ENCODE results near the gene MAPK8IP3. TPM values are rescaled to one million over a fixed set of nuclear protein-coding genes. Genes with fewer than 3 reads are reported as not detected.

Gene MAPK8IP3
- total RNA-seq, 2 experiments from 2014 or later = 93.4 to 96.8 TPM

DNA sequence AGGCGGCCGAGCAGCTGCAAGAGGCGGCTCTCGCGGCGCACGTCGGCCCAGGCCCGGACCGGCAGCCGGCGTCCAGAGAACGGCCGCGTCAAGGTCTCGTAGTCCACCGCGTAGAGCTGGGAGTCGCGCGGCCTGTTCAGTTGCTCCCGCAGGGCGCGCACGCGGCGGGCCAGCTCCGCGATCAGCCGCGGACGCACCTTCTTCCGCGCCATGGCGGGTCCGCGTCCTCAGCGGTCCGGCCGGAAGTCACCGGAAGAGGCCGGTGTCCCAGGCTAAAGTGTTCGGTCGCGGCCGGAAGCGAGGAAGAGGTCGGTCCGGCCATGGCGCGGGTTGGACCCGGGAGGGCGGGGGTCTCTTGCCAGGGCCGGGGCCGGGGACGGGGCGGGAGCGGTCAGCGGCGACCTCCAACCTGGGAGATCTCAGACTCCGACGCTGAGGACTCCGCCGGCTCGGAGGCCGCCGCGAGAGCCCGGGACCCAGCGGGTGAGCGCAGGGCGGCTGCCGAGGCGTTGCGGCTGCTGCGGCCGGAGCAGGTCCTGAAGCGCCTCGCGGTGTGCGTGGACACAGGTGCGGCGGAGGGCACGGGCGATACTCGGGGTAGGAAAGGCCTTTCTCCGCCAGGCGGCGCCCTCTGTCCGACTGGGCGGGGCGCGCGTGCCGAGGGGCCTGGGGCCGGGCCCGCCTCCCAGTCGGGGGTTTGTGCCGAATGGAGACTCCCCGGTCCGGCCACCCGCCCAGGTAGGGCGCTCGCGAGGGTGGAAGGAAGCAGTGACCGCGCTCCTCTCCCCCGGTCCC is 67.1 kb downstream of the MAPK8IP3 start, which contains the start of gene MRPS34:
TSS of gene MRPS34 (minus strand) at position 227 of the 795 bp plus-strand sequence. CDS start at position 212, 15 bp downstream.
- Mint-ChIP-seq H3K36me3 (ENCODE audit: low read depth) (peaks cover 17% of the 10 kb centered on the region), H3K27ac (peak within 1 kb of the TSS; percentile 97), H3K4me3 (peak within 1 kb of the TSS; percentile 98), H3K27me3 (no peaks in the 10 kb centered on the region), H3K9me3 (no peaks in the 10 kb centered on the region), H3K4me1 (peaks cover 14% of the 10 kb centered on the region)
- peak; percentile 84 for DNase-seq
- POLR2A ChIA-PET = interaction anchor here (0.6 to 7.2 kb wide), 16 partner anchors 8 to 428 kb away, joined by 3 to 101 read pairs (median 4); partner anchors contain the start of genes FAHD1, HAGH, MAPK8IP3 and NUBP2
- CTCF ChIA-PET = interaction anchor here (0.7 to 2.6 kb wide), 7 partner anchors 9 to 170 kb away, joined by 3 to 16 read pairs (median 4); partner anchors contain the start of genes MAPK8IP3, MSRB1, NUBP2 and SPSB3

DNA sequence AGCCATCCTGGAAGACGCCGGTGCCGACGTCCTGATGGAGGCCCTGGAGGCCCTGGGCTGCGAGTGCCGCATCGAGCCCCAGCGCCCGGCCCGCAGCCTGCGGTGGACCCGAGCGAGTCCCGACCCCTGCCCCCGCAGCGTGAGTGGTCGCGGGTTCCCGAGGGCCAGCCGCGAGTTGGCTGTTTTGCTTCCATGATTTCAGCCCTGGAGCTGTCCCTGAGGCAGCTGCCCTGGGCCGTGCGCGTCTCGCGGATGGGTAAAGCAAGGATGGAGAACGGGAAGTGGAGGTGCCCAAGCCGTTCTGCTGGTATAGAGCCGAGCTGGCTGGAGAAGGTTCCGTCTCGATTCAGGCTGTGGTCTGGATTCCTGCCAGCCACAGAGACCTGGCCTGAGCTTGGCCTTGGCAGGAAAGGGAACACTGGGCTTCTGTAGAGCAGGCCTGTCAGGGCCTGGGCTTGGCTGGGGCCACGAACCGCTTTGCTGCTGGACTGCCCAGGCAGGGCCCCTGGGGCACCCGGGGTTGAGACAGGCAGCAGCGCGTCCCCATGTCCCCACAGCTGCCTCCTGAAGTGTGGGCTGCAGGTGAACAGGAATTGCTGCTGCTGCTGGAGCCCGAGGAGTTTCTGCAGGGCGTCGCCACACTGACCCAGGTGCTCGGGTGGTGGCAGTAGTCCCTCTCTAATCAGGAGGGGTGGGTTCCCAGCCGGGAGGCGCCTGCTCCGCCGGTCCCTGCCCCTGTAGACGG is 67.9 kb downstream of the MAPK8IP3 start:
- Mint-ChIP-seq H3K36me3 (ENCODE audit: low read depth) (peaks cover 16% of the 10 kb centered on the region), H3K4me1 (peaks cover 14% of the 10 kb centered on the region), H3K4me3 (peak overlapping the region; percentile 98), H3K27me3 (no peaks in the 10 kb centered on the region), H3K27ac (peak overlapping the region; percentile 78), H3K9me3 (no peaks in the 10 kb centered on the region)
- POLR2A ChIA-PET = interaction anchor here (0.8 to 7.2 kb wide), 8 partner anchors 9 to 191 kb away, joined by 3 to 101 read pairs (median 4); partner anchors contain the start of genes FAHD1, HAGH, MAPK8IP3 and NUBP2
- CTCF ChIA-PET = interaction anchor here (1.4 to 1.6 kb wide), 2 partner anchors 9 to 68 kb away, joined by 3 to 16 read pairs; partner anchors contain the start of genes MAPK8IP3, NUBP2 and SPSB3
- peak; percentile 40 for DNase-seq

DNA sequence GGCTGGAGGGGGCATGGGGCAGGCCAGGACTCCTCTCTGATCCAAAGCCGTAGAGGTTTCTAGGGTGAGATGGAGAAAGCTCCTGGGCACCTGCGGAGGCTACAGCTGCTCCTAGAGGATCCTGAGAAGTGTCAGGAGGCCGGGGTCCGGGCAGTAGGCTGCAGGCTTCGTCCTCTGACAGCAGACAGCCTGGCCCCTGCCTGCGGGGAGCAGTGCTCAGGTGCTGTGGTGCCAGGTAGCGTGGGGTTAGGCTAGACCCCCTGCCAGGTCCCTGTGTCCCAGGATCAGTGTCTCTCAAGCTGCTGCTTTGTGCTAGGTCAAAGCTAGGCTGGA is 68.4 kb downstream of the MAPK8IP3 start:
- Mint-ChIP-seq H3K9me3 (no peaks in the 10 kb centered on the region), H3K27me3 (no peaks in the 10 kb centered on the region), H3K27ac (no peak overlapping the region), H3K4me1 (peaks cover 16% of the 10 kb centered on the region), H3K36me3 (ENCODE audit: low read depth) (peaks cover 16% of the 10 kb centered on the region), H3K4me3 (peak overlapping the region; percentile 98)
- DNase-seq = no peak
- ChIA-PET CTCF (interaction anchor here (1.4 to 1.6 kb wide), 2 partner anchors 8 to 69 kb away, joined by 3 to 16 read pairs; partner anchors contain the start of genes MAPK8IP3, NUBP2 and SPSB3), POLR2A (interaction anchor here (0.8 to 7.2 kb wide), 5 partner anchors 9 to 190 kb away, joined by 3 to 101 read pairs (median 4); partner anchors contain the start of genes MAPK8IP3, NUBP2, RPS2 and SPSB3)

DNA sequence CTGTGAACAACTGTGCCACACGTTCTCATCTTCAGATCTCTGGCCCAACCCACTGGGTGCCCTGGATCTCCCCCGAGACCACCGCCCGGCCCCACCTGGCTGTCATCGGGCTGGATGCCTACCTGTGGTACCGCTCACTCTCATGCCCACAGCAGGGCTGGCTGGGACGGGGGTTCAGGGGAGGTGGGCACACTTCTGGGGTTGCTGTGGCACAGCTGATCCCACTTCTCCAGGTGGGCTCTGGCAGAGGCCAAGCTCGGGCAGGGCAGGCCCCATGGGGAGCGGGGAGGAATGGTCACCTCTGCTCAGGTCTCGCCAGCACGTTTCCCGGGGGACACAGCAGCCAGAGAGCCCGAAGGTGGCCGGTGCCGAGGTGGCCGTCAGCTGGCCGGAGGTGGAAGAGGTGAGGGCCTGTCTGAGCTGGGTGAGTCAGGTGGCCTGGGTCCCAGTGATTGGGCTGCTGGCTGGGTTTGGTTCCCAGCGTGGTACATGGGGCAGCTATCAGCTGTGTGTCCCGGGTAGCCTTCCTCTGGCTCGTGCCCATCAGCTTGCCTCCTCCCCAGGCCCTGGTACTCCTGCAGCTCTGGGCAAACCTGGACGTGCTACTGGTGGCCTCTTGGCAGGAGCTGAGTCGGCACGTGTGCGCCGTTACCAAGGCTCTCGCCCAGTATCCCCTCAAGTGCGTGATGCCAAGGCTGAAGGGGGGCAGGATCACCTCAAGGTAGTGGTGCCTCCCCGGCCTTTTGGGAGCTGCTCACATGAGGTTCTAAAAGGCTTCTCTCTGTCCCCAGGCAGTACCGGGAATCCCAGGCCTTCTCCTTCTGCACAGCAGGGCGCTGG is 69.2 kb downstream of the MAPK8IP3 start:
- no peak for DNase-seq
- Mint-ChIP-seq H3K27ac (no peak overlapping the region), H3K4me3 (peak overlapping the region; percentile 58), H3K36me3 (ENCODE audit: low read depth) (peaks cover 14% of the 10 kb centered on the region), H3K9me3 (no peaks in the 10 kb centered on the region), H3K4me1 (peaks cover 12% of the 10 kb centered on the region), H3K27me3 (no peaks in the 10 kb centered on the region)
- CTCF ChIA-PET = interaction anchor here (1.4 to 1.6 kb wide), 3 partner anchors 7 to 70 kb away, joined by 3 to 16 read pairs (median 3); partner anchors contain the start of genes MAPK8IP3, NUBP2 and SPSB3
- POLR2A ChIA-PET = interaction anchor here (0.8 to 7.2 kb wide), 4 partner anchors 8 to 190 kb away, joined by 3 to 101 read pairs (median 4); partner anchors contain the start of genes NUBP2, RPS2 and SPSB3

DNA sequence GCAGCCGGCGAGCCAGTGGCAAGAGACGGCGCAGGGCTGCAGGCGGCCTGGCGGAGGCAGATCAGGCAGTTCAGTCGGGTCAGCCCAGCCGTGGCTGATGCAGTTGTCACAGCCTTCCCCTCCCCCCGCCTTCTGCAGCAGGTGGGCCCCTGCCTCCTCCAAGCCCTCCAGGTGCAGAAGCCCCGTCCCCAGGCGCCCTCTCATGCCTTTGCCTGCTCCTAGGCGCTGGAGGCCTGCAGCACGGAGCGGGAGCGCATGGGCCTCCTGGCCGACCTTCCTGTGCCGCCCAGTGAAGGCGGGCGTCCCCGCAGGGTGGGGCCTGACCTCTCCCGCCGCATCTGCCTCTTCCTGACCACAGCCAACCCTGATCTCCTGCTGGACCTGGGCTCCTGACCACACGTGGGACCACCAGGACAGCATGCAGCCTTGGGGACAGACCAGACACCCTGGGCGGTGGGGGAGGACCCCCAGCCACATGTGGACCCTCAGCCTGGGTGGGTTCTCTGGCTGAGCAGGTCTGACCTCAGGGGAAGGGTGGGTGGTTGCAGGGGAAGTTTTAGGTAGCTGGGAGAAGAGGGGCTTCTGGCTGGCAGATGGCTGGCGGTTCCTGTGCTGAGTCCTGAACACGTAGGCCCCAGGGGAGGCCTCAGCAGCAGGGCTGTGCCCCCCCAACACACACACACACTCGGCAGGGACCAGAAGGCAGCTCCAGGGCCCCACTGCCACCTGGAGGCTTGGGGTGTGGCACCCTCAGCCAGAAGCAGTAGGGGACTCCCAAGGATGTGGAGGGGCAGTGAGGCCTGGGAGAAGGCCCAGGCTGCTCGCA is 70.1 kb downstream of the MAPK8IP3 start:
- CTCF ChIA-PET = interaction anchor here (1.4 kb wide), 1 partner anchor 70 kb away, joined by 3 read pairs; the partner anchor contains the start of gene MAPK8IP3
- Mint-ChIP-seq H3K27ac (no peak overlapping the region), H3K9me3 (no peaks in the 10 kb centered on the region), H3K36me3 (ENCODE audit: low read depth) (peaks cover 13% of the 10 kb centered on the region), H3K4me3 (no peak overlapping the region), H3K4me1 (peaks cover 11% of the 10 kb centered on the region), H3K27me3 (no peaks in the 10 kb centered on the region)
- POLR2A ChIA-PET = interaction anchor here (1.4 kb wide), 1 partner anchor 11 kb away, joined by 3 read pairs; no protein-coding TSS in a partner anchor
- no peak for DNase-seq

DNA sequence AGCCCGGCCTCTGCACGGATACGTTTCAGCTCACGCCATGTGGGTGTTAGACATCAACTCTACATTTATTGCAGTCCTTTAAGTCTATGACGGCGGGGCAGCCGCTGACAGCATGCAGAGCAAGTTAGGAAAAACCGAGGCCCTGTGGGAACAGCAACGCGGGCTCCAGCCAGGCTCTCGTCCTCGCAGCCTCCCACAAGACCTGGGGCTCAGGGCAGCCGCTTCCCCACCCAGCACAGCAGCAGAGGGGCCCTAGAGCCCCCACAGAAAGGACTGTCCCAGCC is 70.6 kb downstream of the MAPK8IP3 start:
- no peak overlapping the region for H3K27ac Mint-ChIP-seq
- H3K9me3 Mint-ChIP-seq = no peaks in the 10 kb centered on the region
- H3K36me3 Mint-ChIP-seq (ENCODE audit: low read depth) = peaks cover 13% of the 10 kb centered on the region
- H3K4me3 Mint-ChIP-seq = no peak overlapping the region
- no peaks in the 10 kb centered on the region for H3K27me3 Mint-ChIP-seq
- CTCF ChIA-PET = no interaction called here
- POLR2A ChIA-PET = no interaction called here
- peaks cover 17% of the 10 kb centered on the region for H3K4me1 Mint-ChIP-seq
- DNase-seq = no peak

DNA sequence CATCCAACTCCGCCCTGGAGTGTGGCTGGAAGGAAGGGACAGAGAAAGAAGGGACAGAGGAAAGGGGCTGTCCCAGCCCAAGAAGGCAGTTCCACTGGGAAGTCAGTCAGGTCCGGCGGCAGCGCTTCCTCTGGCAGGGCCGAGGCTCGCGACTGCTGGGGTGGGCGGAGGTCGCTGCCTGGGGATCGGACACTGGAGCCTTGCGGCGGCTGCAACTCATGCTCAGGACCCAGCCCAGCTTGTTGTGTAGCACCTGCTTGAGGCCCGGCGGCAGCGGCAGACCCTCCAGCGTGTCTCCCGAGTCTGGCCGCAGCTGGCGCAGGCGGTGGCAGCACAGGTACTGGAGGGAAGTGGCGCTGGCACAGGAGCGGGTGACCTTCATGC is 71.0 kb downstream of the MAPK8IP3 start:
- DNase-seq = no peak
- Mint-ChIP-seq H3K27me3 (no peaks in the 10 kb centered on the region), H3K4me1 (peaks cover 20% of the 10 kb centered on the region), H3K9me3 (no peaks in the 10 kb centered on the region), H3K27ac (no peak overlapping the region), H3K4me3 (no peak overlapping the region), H3K36me3 (ENCODE audit: low read depth) (peaks cover 10% of the 10 kb centered on the region)
- CTCF ChIA-PET = no interaction called here
- POLR2A ChIA-PET = no interaction called here

DNA sequence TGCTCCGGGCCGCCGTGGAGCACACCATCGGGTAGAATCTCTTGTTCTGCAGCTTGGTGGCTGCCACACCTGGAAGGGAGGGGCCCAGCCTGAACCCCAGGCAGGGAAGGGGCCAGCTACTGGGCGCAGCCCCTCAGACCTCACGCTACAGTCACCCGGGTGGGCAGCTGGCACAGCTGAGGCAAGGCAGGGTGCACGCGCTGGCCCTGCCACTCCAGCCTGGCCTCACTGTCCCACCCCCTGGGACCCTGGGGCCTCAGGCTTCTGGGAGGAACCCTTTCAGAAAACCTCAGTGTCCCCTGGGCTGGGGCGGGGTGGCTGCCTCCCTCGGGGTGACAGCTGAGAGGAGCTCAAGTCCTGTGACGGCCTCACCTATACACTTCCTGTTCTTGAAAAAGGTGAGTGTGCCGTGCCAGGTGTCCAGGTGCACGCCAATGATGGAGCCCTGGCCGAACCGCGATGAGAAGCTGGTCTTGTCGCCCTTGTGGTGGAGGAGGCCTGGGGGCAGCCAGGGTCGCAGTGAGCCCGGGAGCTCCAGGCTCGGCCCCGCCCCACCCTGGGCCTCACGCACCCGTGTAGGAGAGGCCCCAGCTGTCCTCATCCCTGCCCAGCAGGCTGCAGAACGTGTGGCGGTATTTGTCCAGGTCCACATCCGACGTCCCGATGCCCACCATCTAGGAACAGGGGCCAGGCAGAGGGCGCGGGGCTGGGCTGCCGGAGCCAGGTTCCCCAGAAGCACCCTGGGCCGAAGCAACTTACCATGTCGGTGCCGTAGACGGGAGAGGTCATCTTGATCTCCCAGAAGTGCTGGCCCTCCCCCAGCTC is 71.6 kb downstream of the MAPK8IP3 start:
- Mint-ChIP-seq H3K27ac (no peak overlapping the region), H3K4me1 (peaks cover 16% of the 10 kb centered on the region), H3K9me3 (no peaks in the 10 kb centered on the region), H3K27me3 (no peaks in the 10 kb centered on the region), H3K4me3 (no peak overlapping the region), H3K36me3 (ENCODE audit: low read depth) (peaks cover 5% of the 10 kb centered on the region)
- DNase-seq = no peak
- CTCF ChIA-PET = no interaction called here
- POLR2A ChIA-PET = no interaction called here

DNA sequence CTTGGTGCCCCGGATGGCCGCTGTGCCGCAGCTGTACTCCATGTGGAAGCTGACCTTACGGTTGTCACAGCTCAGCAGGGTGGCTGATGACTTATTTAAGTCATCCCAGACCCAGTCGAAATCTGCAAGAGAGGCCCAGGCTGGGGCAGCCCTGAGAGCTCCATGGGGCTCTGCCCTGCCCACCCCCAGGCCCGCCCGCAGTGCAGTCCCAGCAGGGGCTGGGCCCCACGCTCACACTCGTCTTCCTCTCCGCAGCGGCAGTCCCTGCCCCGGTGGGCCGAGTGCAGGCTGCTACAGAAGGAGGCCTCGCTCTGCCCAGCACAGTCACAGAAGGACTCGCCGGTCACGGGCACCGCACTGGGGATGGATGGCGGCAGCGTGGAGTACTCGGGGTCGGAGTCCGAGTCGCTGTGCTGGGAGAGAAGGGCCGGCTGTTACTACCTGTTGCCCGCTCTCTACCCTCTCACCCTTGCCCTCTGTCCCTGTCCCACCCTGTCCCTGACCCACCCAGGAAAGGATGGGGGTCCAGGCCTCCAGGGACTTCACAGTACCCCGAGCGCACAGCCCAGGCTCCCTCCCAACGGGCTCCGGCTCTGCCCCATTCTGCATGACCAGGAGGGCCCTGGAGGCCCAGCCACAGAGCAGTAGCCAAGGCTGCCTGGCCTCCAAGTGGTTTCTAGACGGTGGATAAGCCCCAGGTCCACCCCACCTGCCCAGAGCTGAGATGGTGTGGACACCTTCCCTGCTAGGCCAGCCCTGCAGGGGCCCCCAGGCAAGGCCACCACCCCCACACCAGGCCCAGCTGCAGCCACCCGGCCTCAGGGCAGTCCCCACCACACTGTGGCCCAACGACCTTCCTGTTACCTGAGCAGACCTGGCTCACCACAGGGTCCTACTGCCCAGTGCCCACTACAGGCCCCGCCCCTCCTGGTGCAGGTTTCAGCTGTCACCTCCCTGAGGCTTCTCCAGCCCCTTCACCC is 72.5 kb downstream of the MAPK8IP3 start:
- no peaks in the 10 kb centered on the region for H3K27me3 Mint-ChIP-seq
- no peaks in the 10 kb centered on the region for H3K9me3 Mint-ChIP-seq
- H3K4me3 Mint-ChIP-seq = peak overlapping the region; percentile 27
- H3K36me3 Mint-ChIP-seq (ENCODE audit: low read depth) = peaks cover 8% of the 10 kb centered on the region
- DNase-seq = no peak
- POLR2A ChIA-PET = no interaction called here
- no peak overlapping the region for H3K27ac Mint-ChIP-seq
- H3K4me1 Mint-ChIP-seq = peaks cover 20% of the 10 kb centered on the region
- CTCF ChIA-PET = no interaction called here

DNA sequence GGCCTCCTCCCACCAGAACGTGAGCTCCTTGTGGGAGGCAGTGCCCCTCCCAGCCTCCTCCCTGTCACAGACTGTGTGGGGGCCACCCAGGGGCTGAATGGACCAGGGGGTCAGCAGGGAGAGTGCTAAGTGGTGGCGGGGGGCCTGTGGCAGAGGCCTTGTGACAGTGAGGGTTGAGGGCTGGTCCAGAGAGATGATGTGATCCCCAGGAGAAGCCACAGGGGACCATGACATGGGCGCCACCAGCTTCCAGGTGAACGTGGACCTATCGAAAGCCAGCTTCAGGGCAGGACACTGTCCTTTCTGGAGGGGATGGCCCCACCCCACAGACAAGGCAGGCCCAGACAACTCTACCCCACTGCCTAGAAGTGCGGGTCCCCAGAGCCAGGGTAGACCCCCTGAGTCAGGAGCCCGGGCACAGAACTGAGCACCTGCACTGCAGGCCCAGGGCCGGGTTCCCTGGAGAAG is 73.3 kb downstream of the MAPK8IP3 start:
- no peaks in the 10 kb centered on the region for H3K27me3 Mint-ChIP-seq
- peaks cover 22% of the 10 kb centered on the region for H3K4me1 Mint-ChIP-seq
- peaks cover 8% of the 10 kb centered on the region for H3K36me3 Mint-ChIP-seq (ENCODE audit: low read depth)
- POLR2A ChIA-PET = no interaction called here
- DNase-seq = no peak
- no peak overlapping the region for H3K27ac Mint-ChIP-seq
- no peaks in the 10 kb centered on the region for H3K9me3 Mint-ChIP-seq
- CTCF ChIA-PET = no interaction called here
- H3K4me3 Mint-ChIP-seq = peak overlapping the region; percentile 27

Data from activated CD4-positive, alpha-beta memory T cell treated with anti-CD3 and anti-CD28 coated beads, Interleukin-2, amount 10 ng/mL, durations not matched to agents 7 days and 5 days (primary cell).